AG09319 (cell line): Measurements from ENCODE around the gene MYO15B.
A peak's percentile ranks its signal among the peaks of the same experiment; 100 is the strongest.

Experiments
- DNase-seq: peaks from one replicate; pipeline ENCODE4 v3.0.0-alpha.2; 2010; ENCODE audit warnings: low read depth; ENCODE audit errors: extremely low read depth
- TF ChIP-seq, protein P1 (sequence below): IDR thresholded peaks from 2 replicates; pipeline ENCODE4 v1.5.1; 2011; ENCODE audit warnings: low read depth, mild to moderate bottlenecking, inconsistent platforms, low read length, moderate library complexity

MYO15B gene

GRCh38 chr17:75624714-75625345 lies 37.2 kb downstream of the MYO15B start:
- no peak for DNase-seq
- TF ChIP-seq, protein P1, sequence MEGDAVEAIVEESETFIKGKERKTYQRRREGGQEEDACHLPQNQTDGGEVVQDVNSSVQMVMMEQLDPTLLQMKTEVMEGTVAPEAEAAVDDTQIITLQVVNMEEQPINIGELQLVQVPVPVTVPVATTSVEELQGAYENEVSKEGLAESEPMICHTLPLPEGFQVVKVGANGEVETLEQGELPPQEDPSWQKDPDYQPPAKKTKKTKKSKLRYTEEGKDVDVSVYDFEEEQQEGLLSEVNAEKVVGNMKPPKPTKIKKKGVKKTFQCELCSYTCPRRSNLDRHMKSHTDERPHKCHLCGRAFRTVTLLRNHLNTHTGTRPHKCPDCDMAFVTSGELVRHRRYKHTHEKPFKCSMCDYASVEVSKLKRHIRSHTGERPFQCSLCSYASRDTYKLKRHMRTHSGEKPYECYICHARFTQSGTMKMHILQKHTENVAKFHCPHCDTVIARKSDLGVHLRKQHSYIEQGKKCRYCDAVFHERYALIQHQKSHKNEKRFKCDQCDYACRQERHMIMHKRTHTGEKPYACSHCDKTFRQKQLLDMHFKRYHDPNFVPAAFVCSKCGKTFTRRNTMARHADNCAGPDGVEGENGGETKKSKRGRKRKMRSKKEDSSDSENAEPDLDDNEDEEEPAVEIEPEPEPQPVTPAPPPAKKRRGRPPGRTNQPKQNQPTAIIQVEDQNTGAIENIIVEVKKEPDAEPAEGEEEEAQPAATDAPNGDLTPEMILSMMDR: no peak

DNA sequence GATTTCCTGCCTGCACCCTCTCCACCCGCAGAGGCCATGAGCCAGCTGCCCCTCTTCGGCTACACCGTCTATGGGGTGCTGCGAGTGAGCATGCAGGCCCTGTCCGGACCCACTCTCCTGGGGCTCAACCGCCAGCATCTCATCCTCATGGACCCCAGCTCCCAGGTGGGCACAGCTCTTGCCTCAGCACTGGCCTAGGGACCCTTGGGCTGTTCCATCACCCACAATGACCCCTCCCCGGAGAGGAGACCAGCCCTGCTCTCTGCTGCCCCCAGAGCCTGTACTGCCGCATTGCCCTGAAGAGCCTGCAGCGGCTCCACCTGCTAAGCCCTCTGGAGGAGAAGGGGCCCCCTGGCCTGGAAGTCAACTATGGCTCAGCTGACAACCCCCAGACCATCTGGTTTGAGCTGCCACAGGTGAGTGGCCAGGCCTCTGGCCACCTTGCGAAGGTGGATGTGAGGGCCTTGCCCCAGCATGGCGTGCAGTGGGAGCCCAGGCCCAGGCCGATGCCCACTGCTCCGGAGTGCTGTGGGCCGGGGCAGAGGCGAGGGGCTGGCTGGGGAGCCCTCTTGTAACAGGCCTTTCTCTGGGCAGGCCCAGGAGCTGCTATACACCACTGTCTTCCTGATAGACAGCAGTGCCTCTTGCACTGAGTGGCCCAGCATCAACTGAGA lies 38.4 kb downstream of the MYO15B start:
- TF ChIP-seq, protein P1: peak; percentile 57
- DNase-seq: no peak

DNA sequence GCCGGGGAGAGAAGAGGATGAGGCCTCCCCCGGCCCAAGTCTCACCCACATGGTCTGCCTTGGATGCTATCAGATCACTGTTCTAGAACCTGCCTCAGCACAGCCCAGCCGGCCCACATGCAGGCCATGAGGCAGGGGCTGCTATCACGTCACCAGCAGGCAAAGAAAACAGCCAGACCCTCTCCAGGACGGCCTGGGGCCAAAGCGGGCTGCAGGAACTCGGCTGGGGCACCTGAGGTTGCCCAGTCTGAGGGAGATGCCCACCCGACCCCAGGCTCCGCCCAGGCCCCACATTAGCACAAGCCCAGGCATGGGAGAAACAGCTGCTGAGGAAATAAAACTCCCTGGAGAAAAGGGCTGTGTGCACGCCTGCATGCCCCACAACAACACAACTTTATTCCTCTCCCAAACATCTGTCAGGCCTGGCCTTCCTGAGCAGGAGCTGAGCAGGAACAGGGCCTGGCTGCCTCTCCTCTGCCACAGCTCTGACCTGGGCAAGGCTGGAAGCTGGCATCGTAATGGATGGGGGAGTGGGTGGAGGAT lies 39.0 kb downstream of the MYO15B start:
- TF ChIP-seq, protein P1: no peak
- DNase-seq: no peak

GRCh38 chr17:75627094-75627493 lies 39.5 kb downstream of the MYO15B start:
- TF ChIP-seq, protein P1: no peak
- no peak for DNase-seq

GRCh38 chr17:75628425-75628824 lies 40.8 kb downstream of the MYO15B start:
- DNase-seq: no peak
- TF ChIP-seq, protein P1: no peak

GRCh38 chr17:75629157-75629556 lies 41.6 kb downstream of the MYO15B start:
- no peak for DNase-seq
- TF ChIP-seq, protein P1: no peak
